OCI-M2 (cell line): Measurements from ENCODE around the gene OXER1.

ENCODE experiments used
- DNase-seq: peaks from one replicate; lab custom pipeline; 2025; ENCODE audit not compliant: unreplicated experiment; lab: John Stamatoyannopoulos, UW

Gene OXER1, protein sequence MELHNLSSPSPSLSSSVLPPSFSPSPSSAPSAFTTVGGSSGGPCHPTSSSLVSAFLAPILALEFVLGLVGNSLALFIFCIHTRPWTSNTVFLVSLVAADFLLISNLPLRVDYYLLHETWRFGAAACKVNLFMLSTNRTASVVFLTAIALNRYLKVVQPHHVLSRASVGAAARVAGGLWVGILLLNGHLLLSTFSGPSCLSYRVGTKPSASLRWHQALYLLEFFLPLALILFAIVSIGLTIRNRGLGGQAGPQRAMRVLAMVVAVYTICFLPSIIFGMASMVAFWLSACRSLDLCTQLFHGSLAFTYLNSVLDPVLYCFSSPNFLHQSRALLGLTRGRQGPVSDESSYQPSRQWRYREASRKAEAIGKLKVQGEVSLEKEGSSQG

GRCh38 chr2:42764096-42764495 is at the start of gene OXER1:
TSS of gene OXER1 (minus strand) at chr2:42764135. CDS start at chr2:42764062, 73 bp downstream.
- no peak for DNase-seq

DNA sequence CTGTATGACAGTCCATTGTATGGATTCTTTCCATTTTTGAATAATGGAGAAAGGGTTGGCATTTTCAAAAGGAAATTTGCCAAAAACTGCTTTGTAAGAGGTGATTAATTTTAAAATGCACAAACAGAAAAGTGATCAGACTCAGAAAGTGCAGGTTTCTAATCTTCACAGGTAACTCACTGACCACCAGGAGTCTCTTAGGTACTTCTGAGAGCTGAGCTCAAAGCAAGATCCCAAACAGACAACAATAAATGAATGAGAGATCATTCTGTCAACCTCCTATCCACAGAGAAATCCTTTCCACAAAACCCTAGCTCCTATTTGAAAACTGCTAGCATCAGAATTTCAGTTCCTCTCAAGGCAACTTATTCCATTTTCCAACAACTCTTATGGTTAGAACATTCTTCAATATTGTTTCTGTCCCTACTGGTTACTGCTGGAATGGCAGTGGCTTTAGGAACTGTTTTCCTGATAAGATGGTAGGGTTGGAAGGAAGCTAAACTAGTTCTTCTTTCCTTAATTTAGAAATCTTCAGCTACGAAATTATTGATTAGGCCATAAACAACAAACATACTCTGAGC is 49.1 kb upstream of the OXER1 start:
- no peak for DNase-seq

DNA sequence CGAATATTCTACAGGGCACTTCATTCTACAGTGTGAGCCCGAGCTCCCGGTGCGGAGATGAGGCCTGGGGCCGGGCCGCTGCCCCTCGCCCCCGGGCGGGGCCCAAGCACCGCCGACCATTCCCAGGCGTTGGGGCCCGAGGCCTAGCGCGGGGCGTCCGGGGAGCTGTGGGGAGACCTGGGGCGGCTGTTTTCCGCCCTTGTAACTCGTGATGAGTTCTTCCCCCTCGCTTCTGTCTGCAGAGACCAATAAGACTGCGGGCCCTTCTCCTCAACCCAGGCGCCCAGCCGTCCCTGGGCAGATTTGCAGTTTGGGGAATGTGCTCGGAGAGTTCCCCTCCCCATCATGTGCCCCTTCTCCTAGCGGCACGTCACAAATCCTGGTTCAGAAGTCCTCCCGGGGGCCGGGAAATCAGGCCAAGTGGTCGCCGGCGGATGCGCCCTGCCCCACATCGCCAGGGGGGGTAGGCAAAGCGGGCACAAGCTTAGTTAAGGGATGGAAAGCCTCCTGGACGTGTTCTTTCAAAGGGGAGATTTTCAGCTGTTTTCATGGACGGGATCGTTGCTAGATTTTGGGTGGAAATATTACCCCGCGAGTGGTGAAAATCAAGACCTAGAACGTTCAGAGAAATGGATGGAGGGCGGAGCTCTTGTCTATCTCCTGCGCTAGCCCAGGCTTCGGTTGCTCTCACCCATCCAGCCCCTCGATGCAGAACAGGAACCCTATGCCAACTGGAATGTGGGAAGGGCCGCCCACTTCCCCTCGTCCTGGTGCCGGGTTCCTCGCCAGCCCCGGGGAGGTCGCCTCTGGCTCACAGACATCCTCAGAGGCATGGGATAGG is 47.3 kb upstream of the OXER1 start:
- no peak for DNase-seq

DNA sequence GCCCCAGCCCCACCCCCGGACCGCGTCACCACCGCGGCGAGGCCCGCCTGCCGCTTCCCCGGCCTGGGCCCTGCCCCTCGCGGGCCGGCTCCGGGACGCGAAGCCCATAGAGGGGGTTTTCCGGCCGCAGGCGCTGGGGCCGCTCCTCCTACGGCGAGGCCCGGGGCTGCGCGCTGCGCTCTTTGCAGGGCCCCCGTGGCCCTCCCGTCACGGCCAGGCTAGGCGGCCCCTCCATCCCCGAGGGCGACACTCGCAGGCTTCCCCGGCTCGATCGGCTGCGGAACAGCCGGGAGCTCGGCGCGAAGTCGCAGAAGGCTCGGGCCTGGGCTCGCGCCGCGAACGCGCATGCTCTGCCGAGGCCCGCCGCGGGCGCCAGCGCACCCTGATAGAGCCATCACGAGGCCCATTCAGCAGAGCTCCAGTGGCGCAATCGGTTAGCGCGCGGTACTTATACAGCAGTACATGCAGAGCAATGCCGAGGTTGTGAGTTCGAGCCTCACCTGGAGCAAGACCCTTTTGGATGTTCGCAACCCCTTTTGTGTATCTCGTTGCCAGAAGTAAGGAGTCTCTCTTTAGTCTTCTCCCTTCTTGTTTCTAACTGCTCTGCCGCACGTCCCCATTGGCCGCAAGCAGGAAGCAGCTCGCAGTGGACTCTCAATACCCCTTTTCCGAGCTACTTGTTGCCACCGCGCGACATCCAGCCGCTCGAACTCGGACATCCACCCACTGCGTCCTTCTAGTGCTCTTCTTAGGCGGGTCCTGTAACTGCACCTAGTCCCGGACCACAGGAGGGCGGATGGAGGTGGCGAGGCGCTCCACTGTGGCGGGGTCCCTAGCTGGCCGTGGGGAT is 46.4 kb upstream of the OXER1 start:
- peak; percentile 71 for DNase-seq

DNA sequence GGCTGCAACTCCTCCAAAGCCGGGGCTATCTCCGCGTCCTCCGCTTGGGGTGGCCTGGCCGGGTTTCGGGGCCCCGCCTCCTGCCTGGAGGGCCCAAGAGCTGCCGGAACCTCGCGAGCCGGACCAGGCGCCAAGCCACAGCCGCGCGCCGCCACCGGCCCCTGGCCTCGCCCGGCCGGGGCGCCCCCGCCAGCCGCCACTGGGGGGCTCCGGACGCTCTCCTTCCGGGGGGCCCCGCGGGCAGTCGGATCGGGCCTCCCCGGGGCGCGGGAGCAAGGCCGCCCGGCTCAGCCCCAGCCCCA is 45.8 kb upstream of the OXER1 start:
- peak; percentile 33 for DNase-seq

DNA sequence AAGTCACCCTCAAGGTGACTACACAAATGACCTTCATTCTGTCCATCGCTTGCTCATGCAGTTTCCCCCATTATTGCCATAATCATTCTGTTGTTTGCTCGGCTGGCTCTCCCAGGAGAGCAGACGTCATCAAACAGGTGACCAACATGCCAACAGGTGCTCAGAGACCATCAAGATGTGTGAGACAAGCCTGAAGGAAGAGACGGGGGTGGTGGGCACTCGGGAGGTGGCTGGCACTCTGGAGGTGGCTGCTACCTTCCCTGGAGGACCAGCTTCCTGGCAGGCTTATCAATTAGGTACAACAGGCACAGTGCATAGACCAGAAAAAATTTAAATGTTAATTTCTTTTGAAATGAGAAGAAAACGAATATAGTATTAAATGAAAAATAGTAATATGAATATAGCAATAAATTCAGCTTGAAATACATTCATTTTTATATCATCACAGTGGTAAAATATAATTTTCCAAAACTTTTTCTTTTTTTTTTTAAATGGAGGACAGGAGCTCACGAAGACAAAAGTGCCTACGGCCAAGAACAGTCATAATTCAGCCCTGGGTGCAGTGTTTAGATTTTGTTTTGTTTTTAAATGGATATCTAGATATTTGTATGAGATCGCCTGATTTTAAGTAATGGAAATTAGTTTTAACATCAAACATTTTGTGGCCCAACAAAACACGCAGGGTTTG is 45.3 kb upstream of the OXER1 start:
- no peak for DNase-seq

- DNase-seq, result no peak
These were observed 44.4 kb upstream of the OXER1 start for GRCh38 chr2:42808301-42808700.

DNA sequence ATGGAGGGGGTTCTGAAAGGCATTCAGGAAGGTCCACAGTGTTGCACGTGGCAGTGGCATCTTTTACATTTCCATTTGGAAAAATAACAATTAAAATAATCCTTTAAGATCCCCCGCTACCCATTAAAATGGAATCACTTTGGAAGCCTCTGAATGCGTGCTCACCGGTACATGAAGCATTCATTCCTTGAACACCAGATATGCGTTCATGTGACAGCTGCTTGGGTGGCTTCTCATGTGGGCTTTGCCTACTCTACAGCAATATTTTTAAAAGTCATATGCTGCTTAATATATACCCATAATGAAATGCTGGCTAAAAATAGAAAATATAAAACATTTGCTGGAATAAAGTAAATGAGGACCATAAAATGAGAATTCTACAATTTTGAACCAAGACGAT is 42.9 kb upstream of the OXER1 start:
- DNase-seq, result no peak

- no peak for DNase-seq
These were observed 41.0 kb upstream of the OXER1 start for GRCh38 chr2:42804891-42805290.

- DNase-seq, result no peak
These were observed 40.4 kb upstream of the OXER1 start for GRCh38 chr2:42804338-42804737.

GRCh38 chr2:42802150-42802549 is 38.2 kb upstream of the OXER1 start:
- no peak for DNase-seq

DNA sequence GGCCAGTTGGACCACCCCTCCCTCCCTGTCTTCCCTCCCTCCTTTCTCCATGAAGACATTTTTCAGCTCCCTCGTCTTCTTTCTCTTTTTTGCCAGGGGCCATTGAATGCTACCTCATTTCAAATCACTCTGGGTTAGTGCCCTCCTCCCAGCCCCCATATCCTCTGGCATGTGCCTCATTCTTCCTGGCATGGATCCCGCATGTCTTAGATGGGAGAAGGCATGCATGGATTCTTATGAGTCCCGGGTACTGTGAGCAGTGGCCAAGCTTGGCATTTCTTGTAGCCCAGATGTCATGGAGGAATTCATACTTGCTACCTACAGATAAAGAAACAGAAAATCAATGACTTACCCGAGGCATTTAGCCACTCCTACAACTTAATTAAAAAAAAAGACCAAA is 37.4 kb upstream of the OXER1 start:
- no peak for DNase-seq

GRCh38 chr2:42800981-42801380 is 37.0 kb upstream of the OXER1 start:
- DNase-seq, result no peak

DNA sequence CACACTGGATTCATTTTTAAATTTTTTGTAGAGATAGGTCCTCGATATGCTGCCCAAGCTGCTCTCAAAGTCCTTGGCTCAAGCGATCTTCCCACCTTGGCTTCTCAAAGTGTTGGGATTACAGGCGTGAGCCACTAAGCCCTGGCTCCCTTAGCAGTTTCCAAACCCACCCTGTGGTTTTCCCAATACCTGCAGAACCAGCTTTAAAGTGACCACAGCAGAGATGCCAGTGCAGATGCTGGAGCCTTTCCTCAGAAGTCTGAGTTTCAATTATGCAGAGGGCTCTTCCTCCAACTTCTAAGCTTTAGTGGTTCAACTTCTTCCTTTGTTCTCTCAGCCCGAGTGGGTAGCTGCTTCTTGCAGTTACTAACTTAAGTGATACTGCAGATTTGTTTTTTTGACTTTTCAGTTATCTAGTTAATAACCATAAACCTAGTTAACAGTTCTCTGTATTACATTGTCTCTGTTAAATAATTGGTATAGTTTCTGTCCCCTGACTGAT is 36.6 kb upstream of the OXER1 start:
- DNase-seq, result no peak

- DNase-seq, result no peak
These were observed 35.9 kb upstream of the OXER1 start for GRCh38 chr2:42799881-42800280.

GRCh38 chr2:42797281-42797680 is 33.3 kb upstream of the OXER1 start:
- no peak for DNase-seq

GRCh38 chr2:42796427-42797248 is 32.7 kb upstream of the OXER1 start:
- no peak for DNase-seq

- DNase-seq, result no peak
These were observed 31.9 kb upstream of the OXER1 start for GRCh38 chr2:42795841-42796301.

DNA sequence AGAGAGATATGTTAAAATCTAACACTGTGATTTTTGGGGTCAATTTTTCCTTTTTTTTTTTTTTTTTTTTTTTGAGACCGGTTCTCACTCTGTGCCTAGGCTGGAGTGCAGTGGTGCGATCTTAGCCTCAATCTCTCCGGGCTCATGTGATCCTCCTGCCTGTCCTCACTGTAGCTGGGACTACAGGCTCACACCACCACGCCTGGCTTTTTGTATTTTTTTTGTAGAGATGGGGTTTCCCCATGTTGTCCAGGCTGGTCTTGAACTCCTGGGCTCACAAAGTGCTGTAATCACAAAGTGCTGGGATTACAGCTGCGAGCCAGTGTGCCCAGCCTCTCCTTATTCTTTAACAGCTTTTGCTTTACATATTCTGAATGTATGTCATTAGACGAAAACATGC is 31.3 kb upstream of the OXER1 start:
- DNase-seq, result no peak
